CD4-positive, alpha-beta T cell (primary cell): Measurements from ENCODE around the gene HIF1A. TPM values are rescaled to one million over a fixed set of nuclear protein-coding genes. Genes with fewer than 3 reads are reported as not detected.

Experiments
- ATAC-seq: fragments of 200-7000 bp; cut with Tn5 transposase; one replicate; pipeline ENCODE4 v1.10.0; 2022; ENCODE audit warnings: mild to moderate bottlenecking; ENCODE audit not compliant: poor library complexity
- CTCF ChIA-PET: fragments of 350-600 bp; sonication (Branson Sonifier 250); formaldehyde crosslinking; loops from one replicate; lab custom pipeline; 2021; ENCODE audit warnings: antibody characterized with exemption, inconsistent platforms; lab: Charles Lee
- POLR2A ChIA-PET: fragments of 350-600 bp; sonication (Branson Sonifier 250); formaldehyde crosslinking; loops from one replicate; lab custom pipeline; 2021; ENCODE audit warnings: antibody characterized with exemption, inconsistent platforms; lab: Charles Lee
- DNase-seq, 14 experiments: peaks; one replicate each; pipeline ENCODE4 v3.0.0-alpha.2; 2013 to 2020; ENCODE audit warnings: mixed read lengths in 2 of 14
- H3K27ac ChIP-seq, 2 donors: one replicate each; pipeline versions ENCODE4 v1.5.1 to v1.7.0; 2013; ENCODE audit warnings: low read length in 2 of 2, low read depth in 1 of 2, mild to moderate bottlenecking in 1 of 2
- H3K27me3 ChIP-seq, 2 experiments: 1 replicate in 1 of 2; 2 replicates in 1 of 2; pipeline versions ENCODE4 v1.6.1 to v1.7.0; 2013; ENCODE audit warnings: low read length in 2 of 2, control low read depth in 1 of 2, mild to moderate bottlenecking in 1 of 2, moderate library complexity in 1 of 2; ENCODE audit not compliant: insufficient read depth in 2 of 2, control insufficient read depth in 1 of 2
- H3K36me3 ChIP-seq: one replicate; pipeline ENCODE4 v1.6.1; 2013; ENCODE audit warnings: low read length, control low read depth; ENCODE audit not compliant: insufficient read depth
- H3K4me1 ChIP-seq: one replicate; pipeline ENCODE4 v1.6.1; 2013; ENCODE audit warnings: low read length, control low read depth; ENCODE audit not compliant: insufficient read depth
- H3K4me3 ChIP-seq: one replicate; pipeline ENCODE4 v1.5.1; 2013; ENCODE audit warnings: mild to moderate bottlenecking, low read length, moderate library complexity
- H3K9me3 ChIP-seq, 2 experiments: 1 replicate in 1 of 2; 2 replicates in 1 of 2; pipeline versions ENCODE4 v1.6.1 to v1.7.0; 2013; ENCODE audit warnings: low read length in 2 of 2, mild to moderate bottlenecking in 2 of 2, control low read depth in 1 of 2, moderate library complexity in 1 of 2; ENCODE audit not compliant: control insufficient read depth in 1 of 2, insufficient read depth in 1 of 2
- H3K27ac Mint-ChIP-seq: one replicate; pipeline ENCODE4 v1.8.0; 2020; ENCODE audit warnings: mixed read lengths
- H3K27me3 Mint-ChIP-seq: one replicate; pipeline ENCODE4 v1.8.0; 2021; ENCODE audit warnings: mixed read lengths
- H3K36me3 Mint-ChIP-seq: one replicate; pipeline ENCODE4 v1.8.0; 2021; ENCODE audit warnings: low read depth, mixed read lengths
- H3K4me1 Mint-ChIP-seq: one replicate; pipeline ENCODE4 v1.8.0; 2021; ENCODE audit warnings: low read depth, mixed read lengths
- H3K4me3 Mint-ChIP-seq: one replicate; pipeline ENCODE4 v1.8.0; 2020; ENCODE audit warnings: mild to moderate bottlenecking, mixed read lengths
- H3K9me3 Mint-ChIP-seq: one replicate; pipeline ENCODE4 v1.8.0; 2020; ENCODE audit warnings: mixed read lengths
- intact Hi-C, 2 experiments: fragments of 100-400 bp; cut with DNase I in 1 of 2; cut with micrococcal nuclease in 1 of 2; formaldehyde crosslinking; loops; one replicate each; pipeline versions ENCODE4 v1.15.1 to v1.9.0; 2023 to 2025; cut with DNase I, micrococcal nuclease
- total RNA-seq, 174 experiments: library from RNA in 2 of 174; stranded (reverse) in 2 of 174; gene quantifications; one replicate each; pipeline ENCODE4 v1.2.3 and lab custom pipeline; 2021 to 2026
- TF ChIP-seq, protein P1 (sequence below): fragments of 200-600 bp; IDR thresholded peaks from one replicate; pipeline ENCODE4 v1.8.0; 2022; ENCODE audit warnings: antibody characterized with exemption, mild to moderate bottlenecking

Gene HIF1A
- total RNA-seq, 2 experiments from 2014 or later = 350 to 369 TPM

GRCh38 chr14:61718039-61718438 is 22.7 kb downstream of the HIF1A start:
- intact Hi-C loops = loop anchor here (2.0 to 5.0 kb wide), 3 partner anchors 13 to 151 kb away; no protein-coding TSS in a partner anchor
- no peak for ATAC-seq
- Histone ChIP-seq H3K4me1 (peaks cover 32% of the 10 kb centered on the region), H3K36me3 (peaks cover 20% of the 10 kb centered on the region), H3K27ac (no peak overlapping the region), H3K4me3 (no peak overlapping the region), H3K9me3 (no peaks in the 10 kb centered on the region), H3K27me3 (no peaks in the 10 kb centered on the region)
- DNase-seq = no peak
- TF ChIP-seq, protein P1, sequence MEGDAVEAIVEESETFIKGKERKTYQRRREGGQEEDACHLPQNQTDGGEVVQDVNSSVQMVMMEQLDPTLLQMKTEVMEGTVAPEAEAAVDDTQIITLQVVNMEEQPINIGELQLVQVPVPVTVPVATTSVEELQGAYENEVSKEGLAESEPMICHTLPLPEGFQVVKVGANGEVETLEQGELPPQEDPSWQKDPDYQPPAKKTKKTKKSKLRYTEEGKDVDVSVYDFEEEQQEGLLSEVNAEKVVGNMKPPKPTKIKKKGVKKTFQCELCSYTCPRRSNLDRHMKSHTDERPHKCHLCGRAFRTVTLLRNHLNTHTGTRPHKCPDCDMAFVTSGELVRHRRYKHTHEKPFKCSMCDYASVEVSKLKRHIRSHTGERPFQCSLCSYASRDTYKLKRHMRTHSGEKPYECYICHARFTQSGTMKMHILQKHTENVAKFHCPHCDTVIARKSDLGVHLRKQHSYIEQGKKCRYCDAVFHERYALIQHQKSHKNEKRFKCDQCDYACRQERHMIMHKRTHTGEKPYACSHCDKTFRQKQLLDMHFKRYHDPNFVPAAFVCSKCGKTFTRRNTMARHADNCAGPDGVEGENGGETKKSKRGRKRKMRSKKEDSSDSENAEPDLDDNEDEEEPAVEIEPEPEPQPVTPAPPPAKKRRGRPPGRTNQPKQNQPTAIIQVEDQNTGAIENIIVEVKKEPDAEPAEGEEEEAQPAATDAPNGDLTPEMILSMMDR = no peak
- H3K4me3 Mint-ChIP-seq = no peak overlapping the region
- peak overlapping the region; percentile 73 for H3K27ac Mint-ChIP-seq
- peaks cover 25% of the 10 kb centered on the region for H3K36me3 Mint-ChIP-seq
- H3K27me3 Mint-ChIP-seq = no peaks in the 10 kb centered on the region
- CTCF ChIA-PET = no interaction called here
- peaks cover 82% of the 10 kb centered on the region for H3K4me1 Mint-ChIP-seq
- no peaks in the 10 kb centered on the region for H3K9me3 Mint-ChIP-seq
- POLR2A ChIA-PET = interaction anchor here (0.6 to 2.3 kb wide), 4 partner anchors 18 to 315 kb away, joined by 3 to 8 read pairs (median 3); no protein-coding TSS in a partner anchor

DNA sequence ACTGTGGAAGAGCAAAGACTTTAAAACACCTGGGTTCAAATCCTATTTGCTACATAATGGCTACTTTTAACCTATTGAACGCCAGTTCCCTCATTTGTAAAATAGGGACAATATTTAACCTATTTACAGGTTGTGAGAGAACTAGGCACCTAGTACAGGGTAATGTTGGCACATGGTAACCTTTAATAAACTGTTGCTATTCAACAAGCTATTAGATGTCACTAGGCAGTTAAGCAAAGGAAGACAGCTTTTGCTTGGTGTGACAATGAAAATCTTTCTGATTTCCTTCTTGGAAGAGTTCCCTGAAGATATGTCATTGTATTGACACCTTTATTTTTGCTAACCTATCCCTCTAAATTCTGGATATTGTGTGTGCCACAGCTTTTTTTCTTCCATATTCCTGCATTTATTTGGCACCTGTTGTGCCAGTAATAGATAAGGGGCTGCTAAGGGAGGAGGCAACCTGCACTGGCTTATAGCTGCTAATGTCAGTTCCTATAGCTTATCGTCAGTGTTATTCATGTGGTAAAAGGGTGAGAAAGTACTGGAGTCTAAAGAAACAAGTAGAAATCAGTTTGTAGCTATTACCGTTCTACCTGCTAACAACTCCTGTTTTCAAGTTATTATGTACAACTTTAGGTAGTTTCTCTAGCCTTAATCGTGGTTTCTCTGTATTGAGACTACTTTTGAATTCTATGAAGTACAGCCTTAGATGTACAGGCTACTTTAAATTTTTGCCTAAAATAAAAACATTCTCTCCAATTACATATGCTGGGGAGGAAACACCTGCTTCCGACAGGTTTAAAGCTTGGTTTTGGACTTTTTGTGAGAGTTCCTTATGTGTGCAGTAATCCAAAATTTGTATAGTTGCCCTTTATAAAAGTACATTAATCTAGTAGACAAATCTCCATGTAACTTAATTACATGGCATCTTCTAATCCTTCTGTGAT is 24.3 kb downstream of the HIF1A start:
- Mint-ChIP-seq H3K4me3 (peak overlapping the region; percentile 49), H3K9me3 (no peaks in the 10 kb centered on the region), H3K27ac (peak overlapping the region; percentile 73), H3K4me1 (peaks cover 80% of the 10 kb centered on the region), H3K27me3 (no peaks in the 10 kb centered on the region), H3K36me3 (peaks cover 38% of the 10 kb centered on the region)
- TF ChIP-seq, protein P1 = no peak
- ATAC-seq = peak; percentile 77
- POLR2A ChIA-PET = interaction anchor here (1.0 to 2.3 kb wide), 11 partner anchors 10 to 243 kb away, joined by 3 to 24 read pairs (median 4); partner anchors contain the start of genes HIF1A and SNAPC1
- Histone ChIP-seq H3K4me3 (no peak overlapping the region), H3K27me3 (no peaks in the 10 kb centered on the region), H3K9me3 (no peaks in the 10 kb centered on the region), H3K4me1 (peaks cover 26% of the 10 kb centered on the region), H3K36me3 (peaks cover 36% of the 10 kb centered on the region), H3K27ac (peak overlapping the region; percentile 18 to 46)
- intact Hi-C loops = loop anchor here (2.0 to 5.0 kb wide), 3 partner anchors 15 to 152 kb away; no protein-coding TSS in a partner anchor
- DNase-seq = peak in 3 of 14 experiments; percentile 49 to 57 (median 52)
- CTCF ChIA-PET = interaction anchor here (0.6 to 1.0 kb wide), 3 partner anchors 11 to 92 kb away, joined by 3 read pairs; no protein-coding TSS in a partner anchor

GRCh38 chr14:61720294-61720661 is 25.0 kb downstream of the HIF1A start:
- Histone ChIP-seq H3K4me1 (peaks cover 26% of the 10 kb centered on the region), H3K36me3 (peaks cover 41% of the 10 kb centered on the region), H3K27ac (peak overlapping the region; percentile 18 to 46), H3K27me3 (no peaks in the 10 kb centered on the region), H3K4me3 (no peak overlapping the region), H3K9me3 (no peaks in the 10 kb centered on the region)
- Mint-ChIP-seq H3K4me1 (peaks cover 79% of the 10 kb centered on the region), H3K27ac (peak overlapping the region; percentile 73), H3K9me3 (no peaks in the 10 kb centered on the region), H3K27me3 (no peaks in the 10 kb centered on the region), H3K36me3 (peaks cover 44% of the 10 kb centered on the region), H3K4me3 (peak overlapping the region; percentile 49)
- TF ChIP-seq, protein P1 = no peak
- intact Hi-C loops = no loop called here
- ChIA-PET CTCF (interaction anchor here (1.0 kb wide), 2 partner anchors 10 to 19 kb away, joined by 3 read pairs; no protein-coding TSS in a partner anchor), POLR2A (interaction anchor here (0.6 to 2.3 kb wide), 12 partner anchors 14 to 244 kb away, joined by 3 to 24 read pairs (median 4); partner anchors contain the start of genes HIF1A and SNAPC1)
- ATAC-seq = peak; percentile 28
- DNase-seq = peak in 3 of 14 experiments; percentile 15 to 38 (median 34)
